Measurements from ENCODE around the gene ACTA2.

Gene ACTA2

GRCh38 chr10:88980800-88981199 is 28.2 kb upstream of the ACTA2 start:
- no peak for DNase-seq

DNA sequence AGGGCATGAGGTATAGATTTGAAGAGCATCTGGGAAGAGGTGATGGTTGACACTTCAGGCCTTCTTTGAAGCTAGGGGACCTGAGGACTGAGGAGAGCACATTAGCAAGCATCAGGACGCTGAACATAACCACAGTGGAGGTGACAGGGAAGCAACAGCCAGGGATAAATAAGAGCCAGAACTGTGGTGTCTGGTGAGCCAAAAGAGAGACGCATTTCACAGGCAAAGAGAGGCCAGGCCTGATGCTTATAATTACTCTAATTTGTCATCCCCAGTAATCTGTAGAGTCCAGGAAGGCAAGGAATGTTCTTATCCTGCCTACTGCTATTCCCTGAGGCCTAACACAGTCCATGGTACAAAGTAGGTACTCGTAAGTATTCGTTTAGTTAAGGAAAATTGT is 27.7 kb upstream of the ACTA2 start:
- no peak for DNase-seq

DNA sequence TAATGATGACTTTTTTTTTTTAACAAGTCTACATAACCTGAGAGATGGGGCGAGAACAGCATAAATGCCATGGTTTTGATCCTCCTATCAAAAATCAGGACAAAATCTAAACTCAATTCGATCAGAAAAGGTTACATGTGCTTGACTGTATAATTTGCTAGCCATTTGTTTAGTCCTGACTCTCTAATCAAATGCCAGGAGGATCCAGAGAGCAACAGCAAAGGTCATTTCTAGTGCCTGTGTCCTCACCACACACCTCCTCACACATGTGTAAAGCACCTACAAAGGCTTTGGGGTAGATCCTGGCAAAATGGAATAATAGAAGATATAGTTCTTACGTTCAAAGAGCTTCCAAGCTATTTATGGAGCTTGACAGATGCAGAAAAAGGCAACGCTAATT is 27.0 kb upstream of the ACTA2 start:
- no peak for DNase-seq

DNA sequence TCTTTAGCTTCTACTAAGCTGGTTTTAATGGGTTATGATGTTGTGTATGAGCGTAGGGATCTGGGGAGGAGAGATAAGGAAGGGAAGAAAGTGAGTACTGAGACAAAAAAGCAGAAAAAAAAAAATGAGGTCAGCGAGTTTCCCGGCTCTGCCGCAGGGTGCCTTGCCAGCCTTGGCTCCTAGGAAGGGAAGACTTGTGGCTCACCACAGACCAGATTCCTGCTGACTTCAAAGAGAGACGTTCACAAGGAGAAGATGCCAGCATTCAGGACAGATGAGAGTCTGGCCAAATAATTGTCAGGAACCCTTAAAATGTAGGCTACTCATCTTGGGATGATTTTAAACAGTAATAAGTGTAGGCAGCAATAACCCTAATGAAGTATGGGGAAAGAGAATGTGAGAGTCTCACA is 26.6 kb upstream of the ACTA2 start:
- DNase-seq, result no peak

DNA sequence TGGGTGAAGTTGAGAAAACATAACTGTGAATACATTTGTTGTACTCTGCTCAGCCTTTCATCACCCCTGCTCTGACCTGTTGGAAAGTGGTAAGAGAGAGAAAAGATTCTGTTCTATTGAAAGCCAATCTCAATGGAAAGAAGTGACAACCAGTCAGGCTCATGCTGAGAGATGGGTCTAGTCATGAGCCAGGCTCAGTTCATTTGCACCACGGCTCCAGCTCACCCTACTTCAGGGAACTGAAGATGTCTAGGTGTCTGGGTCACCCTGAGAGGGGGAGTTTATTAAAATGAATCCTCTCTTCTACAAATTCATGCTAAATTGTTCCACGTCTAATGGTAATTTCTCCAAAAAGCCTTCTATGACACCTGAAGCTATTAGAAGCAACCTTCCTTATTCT is 25.9 kb upstream of the ACTA2 start:
- no peak for DNase-seq

DNA sequence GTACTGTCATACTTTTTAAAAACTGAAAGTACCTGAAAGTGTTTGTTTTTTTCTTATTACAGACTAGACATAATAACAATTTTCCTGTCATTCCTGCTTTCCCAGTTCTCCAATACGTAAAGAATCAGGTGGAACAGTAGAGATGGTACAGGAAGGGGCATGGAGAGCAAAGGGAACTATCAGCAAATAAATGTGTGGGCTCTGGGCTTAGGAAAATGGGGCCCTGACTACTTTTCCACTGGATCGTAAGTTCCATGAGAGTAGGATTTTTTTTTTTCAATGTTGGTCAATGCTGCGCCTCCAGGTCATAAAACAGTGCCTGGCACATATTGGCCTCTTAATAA is 22.8 kb upstream of the ACTA2 start:
- DNase-seq, result no peak

DNA sequence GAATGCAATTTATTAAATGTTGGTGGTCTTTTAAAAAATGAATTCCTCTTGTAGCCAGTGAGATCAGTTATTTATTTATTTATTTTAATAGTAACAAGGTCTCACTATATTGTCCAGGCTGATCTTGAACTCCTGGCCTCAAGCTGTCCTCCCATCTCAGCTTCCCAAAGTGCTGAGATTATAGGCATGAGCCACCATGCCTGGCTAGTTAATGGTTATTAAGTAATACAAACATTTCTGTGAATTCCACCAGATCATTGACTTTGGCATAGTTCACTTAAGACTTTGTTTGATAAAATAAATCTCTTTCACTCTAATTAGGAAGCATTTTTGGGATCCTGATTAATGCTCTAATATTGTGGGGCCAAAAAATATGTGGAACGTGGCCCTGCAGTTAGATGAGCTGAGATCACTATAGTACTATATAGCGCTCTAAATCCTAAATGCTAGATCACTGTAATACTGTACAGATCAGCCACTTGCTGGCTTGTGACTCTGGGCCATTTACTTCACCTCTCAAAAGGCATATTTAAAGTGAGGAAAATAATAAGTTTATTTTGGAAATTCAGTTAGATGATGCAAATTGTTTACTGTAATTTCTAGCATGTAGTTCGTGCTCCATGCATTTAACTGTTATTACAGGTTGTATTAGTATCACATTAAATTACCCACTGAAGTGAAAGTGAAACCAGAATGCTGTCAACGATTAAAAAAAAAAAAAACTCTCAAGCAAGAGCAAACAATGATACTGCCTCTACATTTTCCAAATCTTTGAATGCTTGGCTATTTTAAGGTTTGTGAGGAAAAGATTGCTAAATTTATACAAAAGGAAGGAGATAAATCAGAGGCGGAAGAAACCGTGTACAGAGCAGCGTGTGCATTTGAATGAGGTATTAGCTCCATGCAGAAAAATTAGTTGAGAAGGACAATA is 22.1 kb upstream of the ACTA2 start:
- no peak for DNase-seq

DNA sequence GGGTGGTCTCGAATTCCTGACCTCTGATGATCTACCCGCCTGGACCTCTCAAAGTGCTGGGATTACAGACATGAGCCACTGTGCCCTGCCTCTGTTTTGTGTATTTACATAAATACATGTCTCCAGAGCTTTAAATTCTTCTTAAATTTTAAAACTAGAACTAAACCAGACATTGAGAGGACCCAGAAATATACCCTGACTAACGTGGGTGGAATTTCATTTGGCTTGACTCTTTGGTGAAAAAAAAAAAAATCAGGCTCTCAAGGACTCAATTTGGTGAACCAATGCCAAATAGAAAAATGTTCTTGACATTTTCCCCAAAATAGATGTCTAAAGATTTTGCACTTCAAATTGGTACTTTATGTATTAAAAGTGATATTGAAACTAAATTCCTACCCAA is 21.4 kb upstream of the ACTA2 start:
- no peak for DNase-seq

GRCh38 chr10:88971221-88972061 is 18.9 kb upstream of the ACTA2 start:
- no peak for DNase-seq

- DNase-seq, result no peak
These were observed 15.8 kb upstream of the ACTA2 start for GRCh38 chr10:88968391-88968790.

DNA sequence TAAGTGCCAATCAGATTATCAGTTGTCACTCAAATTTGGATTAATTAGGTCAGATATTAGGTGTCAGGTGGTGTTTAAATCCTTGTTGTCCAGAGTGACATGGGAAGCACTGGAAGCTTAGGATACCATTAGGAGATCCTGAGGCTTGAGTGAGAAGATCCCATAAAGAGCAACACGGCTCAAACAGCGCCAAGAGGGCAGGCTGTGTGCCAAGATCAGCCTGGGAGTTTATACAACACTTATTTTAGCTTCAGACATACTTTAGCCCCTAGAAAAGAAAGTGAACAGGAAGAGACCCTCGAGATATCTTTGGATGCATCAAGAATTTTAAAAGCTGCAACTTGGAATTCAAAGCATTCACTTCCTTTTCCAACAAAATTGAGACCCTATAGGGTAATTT is 14.2 kb upstream of the ACTA2 start:
- DNase-seq, result no peak

- DNase-seq, result no peak
These were observed 12.4 kb upstream of the ACTA2 start for GRCh38 chr10:88964869-88965415.

DNA sequence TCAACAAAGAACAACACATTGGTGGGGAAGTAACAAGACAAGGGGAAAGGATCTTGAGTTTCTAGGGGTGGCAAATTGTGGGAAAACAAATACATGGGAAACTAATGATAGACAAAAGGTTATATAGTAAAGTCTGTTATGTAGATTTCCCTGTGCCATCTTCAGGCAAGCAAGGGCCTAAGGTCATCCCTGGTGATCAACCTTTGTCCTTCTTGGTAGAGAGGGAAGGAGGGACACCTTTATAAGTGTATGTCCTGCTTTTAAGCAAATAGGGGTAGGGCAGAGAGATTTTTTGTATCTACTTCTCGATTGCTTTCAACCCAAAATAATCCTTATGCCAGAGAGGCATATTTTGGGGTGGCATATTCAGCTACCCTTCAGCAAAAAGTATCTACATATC is 11.8 kb upstream of the ACTA2 start:
- DNase-seq, result no peak

DNA sequence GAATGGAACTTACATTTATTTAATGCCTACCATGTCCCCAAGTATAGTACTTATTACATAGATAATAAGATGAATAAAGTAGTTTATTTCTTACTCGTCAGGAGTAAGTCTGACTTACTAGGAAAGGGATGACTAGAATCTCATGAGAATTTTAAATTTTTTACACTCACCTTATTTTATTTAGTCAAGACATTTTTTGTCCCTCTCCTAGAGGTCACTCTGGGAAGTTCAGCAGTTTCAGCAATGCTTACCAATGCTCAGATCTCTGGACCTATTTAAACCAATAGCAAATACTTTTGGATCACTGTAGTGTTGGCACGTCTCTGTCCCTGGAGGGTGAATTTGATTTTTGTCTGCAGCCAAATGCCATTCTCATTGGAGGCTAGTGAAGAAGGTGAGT is 10.7 kb upstream of the ACTA2 start:
- no peak for DNase-seq

DNA sequence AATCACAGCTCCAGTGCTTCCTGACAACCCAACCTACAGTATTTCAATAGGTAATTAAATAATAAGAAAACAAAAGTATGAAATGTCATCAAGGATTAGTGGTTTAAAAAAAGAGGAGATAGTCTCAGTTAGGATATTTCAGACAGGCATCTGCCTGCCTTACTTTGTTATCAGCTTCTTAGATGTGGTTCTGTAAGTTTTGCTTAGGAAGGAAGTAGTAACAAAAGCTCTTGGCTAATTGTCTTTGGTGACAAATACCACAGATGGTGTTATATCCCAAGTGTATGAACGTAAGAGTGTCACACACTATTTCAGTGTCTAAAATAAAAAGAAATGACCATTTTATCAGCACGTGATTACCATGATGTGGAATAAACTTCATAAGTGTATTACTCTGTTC is 9.8 kb upstream of the ACTA2 start:
- DNase-seq, result no peak

DNA sequence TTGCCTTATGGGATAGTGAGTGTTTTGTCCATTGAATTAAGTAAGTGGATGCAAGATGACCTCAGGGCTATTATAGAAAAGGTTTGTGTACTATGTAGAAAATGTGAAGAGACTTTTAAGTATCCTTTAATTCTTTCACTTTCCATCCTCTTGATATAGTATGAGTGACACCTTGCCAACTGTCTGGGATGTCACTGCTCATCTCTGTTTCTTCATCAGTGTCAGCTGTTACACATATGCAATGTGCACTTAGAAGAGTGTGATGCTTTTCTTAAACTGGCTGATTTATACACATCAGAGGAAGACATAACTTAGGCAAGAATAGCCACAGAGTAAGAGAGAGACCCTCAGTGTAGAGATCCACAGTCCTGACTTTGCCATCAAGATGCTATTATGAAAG is 8.7 kb upstream of the ACTA2 start:
- no peak for DNase-seq

DNA sequence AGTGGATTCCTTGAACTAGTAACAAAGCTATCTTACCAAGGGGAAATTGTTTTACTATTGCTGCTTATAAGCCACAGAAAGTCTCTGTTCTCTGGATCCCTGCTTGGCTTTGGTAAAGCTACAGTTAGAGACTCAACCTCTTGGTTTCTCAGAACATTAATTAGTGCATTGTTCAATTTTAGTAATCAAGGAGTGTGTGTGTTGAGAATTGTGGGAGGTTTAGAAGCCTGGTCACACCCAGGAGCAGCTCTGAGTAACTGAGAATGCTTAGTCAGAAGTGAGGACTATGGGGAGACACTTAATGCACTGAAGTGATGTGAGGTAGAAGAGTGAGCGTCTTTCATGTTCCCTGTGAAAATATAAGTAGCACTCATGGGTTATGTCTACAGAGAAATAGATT is 8.2 kb upstream of the ACTA2 start:
- DNase-seq, result no peak

DNA sequence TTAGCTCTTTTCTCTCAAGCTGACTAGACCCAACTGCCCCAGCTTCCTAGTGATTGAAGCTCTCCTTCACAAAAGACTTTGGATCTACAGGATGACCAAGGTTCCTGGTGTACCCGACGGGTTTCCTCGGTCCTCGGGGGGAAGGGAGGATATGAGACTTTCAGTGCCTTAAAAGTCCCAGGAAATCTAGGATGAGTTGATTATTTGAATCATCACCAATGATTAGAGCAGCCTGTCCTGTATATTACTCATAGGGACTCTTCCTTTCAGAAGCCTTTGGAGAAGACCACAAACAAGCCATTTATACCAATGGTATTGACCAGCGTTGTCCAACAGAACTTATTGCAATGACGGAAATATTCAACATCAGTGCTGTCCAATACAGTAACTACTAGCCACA is 6.1 kb upstream of the ACTA2 start:
- DNase-seq, result no peak

DNA sequence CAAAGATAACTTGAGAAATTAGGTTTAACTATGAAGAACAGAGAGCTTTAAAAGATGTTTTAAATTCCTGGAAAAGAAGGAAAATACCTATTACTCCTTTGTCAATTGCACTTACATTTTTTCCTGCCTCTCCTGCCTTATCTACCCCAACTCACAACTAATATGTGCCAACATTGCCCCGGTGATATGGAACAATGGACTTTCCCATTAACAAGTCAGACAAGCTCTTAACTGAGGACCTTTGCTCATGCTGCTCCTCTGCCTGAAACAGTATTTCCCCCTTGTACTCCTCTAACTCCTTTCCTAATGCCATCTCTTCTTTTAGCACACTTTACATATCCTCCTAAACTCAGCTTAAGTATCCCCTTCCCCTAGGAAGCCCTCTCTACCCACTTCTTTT is 4.8 kb upstream of the ACTA2 start:
- no peak for DNase-seq

- no peak for DNase-seq
These were observed 2.0 kb upstream of the ACTA2 start for GRCh38 chr10:88954458-88955083.

- no peak for DNase-seq
These were observed 1.1 kb upstream of the ACTA2 start for GRCh38 chr10:88953662-88954061.

DNA sequence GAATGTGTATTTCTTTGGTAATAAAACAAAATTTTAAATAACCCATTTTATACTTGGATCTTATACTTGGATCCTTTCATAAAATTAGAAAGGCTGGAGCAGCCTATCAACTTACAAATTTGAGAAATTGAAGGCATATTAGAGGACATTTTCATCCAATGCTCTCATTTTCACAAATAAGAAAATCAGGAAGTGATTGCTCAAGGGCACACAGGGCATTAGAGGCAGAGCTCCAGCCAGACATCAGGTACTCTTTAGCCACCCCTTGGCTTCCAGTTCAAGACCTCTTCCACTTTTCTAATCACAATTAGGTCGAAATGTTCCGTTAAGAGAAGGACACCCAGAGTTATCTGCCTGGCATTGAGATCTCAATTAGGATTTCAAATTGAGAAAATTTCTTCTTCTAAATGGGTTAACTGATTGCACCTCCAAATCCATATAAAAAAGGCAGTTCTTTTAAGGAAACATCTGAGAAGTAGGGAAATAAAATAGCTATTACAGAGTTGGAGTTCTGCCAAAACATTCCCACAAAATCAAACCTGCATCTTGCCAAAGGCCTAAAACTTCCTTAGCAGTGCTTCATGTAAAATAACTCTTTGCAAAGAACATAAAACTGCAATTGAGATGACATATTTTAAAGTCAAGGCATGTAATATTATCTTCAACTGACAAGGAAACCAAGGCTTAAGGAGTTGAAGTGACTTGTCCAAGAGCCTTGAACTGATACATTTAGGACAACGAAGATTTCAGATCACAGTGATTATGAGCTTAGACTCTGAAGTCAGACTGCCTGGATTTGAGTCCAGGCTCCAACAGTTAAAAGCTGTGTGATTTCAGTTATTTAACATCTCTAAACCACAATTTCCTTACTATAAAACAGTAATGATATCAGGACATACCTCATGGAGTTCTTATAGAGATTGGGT is 2.4 kb downstream of the ACTA2 start:
- no peak for DNase-seq
